GM18508 (cell line): ENCODE results near the gene PCDHB7.
"Not testable (repeated sequence)": the region's sequence is repeated elsewhere in the genome, so short reads cannot be mapped to it uniquely, and the experiment has no call there.

Experiments
- ATAC-seq: cut with Tn5 transposase; IDR thresholded peaks from one replicate; pipeline ENCODE4 v1.9.1; 2021; ENCODE audit warnings: moderate number of reproducible peaks; ENCODE audit not compliant: insufficient read depth, unreplicated experiment

The PCDHB7 gene

DNA sequence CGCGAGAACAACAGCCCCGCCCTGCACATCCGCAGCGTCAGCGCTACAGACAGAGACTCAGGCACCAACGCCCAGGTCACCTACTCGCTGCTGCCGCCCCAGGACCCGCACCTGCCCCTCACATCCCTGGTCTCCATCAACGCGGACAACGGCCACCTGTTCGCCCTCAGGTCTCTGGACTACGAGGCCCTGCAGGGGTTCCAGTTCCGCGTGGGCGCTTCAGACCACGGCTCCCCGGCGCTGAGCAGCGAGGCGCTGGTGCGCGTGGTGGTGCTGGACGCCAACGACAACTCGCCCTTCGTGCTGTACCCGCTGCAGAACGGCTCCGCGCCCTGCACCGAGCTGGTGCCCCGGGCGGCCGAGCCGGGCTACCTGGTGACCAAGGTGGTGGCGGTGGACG lies 43.1 kb downstream of the PCDHB7 start:
- ATAC-seq = not testable (repeated sequence)

DNA sequence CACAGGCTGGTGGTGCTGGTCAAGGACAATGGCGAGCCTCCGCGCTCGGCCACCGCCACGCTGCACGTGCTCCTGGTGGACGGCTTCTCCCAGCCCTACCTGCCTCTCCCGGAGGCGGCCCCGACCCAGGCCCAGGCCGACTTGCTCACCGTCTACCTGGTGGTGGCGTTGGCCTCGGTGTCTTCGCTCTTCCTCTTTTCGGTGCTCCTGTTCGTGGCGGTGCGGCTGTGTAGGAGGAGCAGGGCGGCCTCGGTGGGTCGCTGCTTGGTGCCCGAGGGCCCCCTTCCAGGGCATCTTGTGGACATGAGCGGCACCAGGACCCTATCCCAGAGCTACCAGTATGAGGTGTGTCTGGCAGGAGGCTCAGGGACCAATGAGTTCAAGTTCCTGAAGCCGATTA lies 43.6 kb downstream of the PCDHB7 start:
- ATAC-seq = not testable (repeated sequence)

- no peak for ATAC-seq
Observed at GRCh38 chr5:141223112-141223783, 50.8 kb downstream of the PCDHB7 start, which contains the start of gene PCDHB14. Gene PCDHB14, plus strand, starts transcription at chr5:141223343. Its CDS starts 163 bp downstream, at chr5:141223506.

- not testable (repeated sequence) for ATAC-seq
Observed at GRCh38 chr5:141224844-141225243, 52.4 kb downstream of the PCDHB7 start.

- ATAC-seq = not testable (repeated sequence)
Observed at GRCh38 chr5:141225421-141225820, 53.0 kb downstream of the PCDHB7 start.
